ENCODE measurements around the gene SIL1. TPM values are rescaled to one million over a fixed set of nuclear protein-coding genes. Genes with fewer than 3 reads are reported as not detected.

Gene SIL1
- total RNA-seq, 2 donors from 2014 or later, result 17.2 to 20.2 TPM

- no peak overlapping the region for H3K4me3 Mint-ChIP-seq
- Histone ChIP-seq H3K4me1 (ENCODE audit: control insufficient read depth, insufficient read depth, low read length) (peaks cover 49% of the 10 kb centered on the region), H3K27me3 (ENCODE audit: control insufficient read depth, insufficient read depth, low read length, poor library complexity, severe bottlenecking) (no peaks in the 10 kb centered on the region), H3K9ac (ENCODE audit: extremely low read depth, low read length, poor library complexity, severe bottlenecking) (no peak overlapping the region), H3K27ac (ENCODE audit: low read depth, low read length) (no peak overlapping the region), H3K36me3 (ENCODE audit: control insufficient read depth, insufficient read depth, low read length) (no peaks in the 10 kb centered on the region), H3K4me3 (ENCODE audit: low read length) (no peak overlapping the region), H3K9me3 (ENCODE audit: control insufficient read depth, low read length) (no peaks in the 10 kb centered on the region)
- no peaks in the 10 kb centered on the region for H3K9me3 Mint-ChIP-seq
- H3K36me3 Mint-ChIP-seq (ENCODE audit: low read depth), result no peaks in the 10 kb centered on the region
- H3K4me1 Mint-ChIP-seq, result peaks cover 60% of the 10 kb centered on the region
- WGBS, 2 experiments (ENCODE audit: insufficient coverage in 1 of 2, insufficient read length in 1 of 2), result 89 to 100% methylated on average over 2 to 4 of the region's 5 CpGs
- no peak for DNase-seq
- no peak for TF ChIP-seq CTCF (conservative IDR thresholded peaks at IDR 0.05)
- no peaks in the 10 kb centered on the region for H3K27me3 Mint-ChIP-seq (ENCODE audit: insufficient read depth)
- H3K27ac Mint-ChIP-seq, result no peak overlapping the region
These were observed 237.9 kb downstream of the SIL1 start for GRCh38 chr5:138960145-138960692.

- Mint-ChIP-seq H3K4me1 (peaks cover 37% of the 10 kb centered on the region), H3K27me3 (ENCODE audit: insufficient read depth) (no peaks in the 10 kb centered on the region), H3K9me3 (no peaks in the 10 kb centered on the region), H3K27ac (peak overlapping the region; percentile 80), H3K36me3 (ENCODE audit: low read depth) (no peaks in the 10 kb centered on the region), H3K4me3 (no peak overlapping the region)
- Histone ChIP-seq H3K4me1 (ENCODE audit: control insufficient read depth, insufficient read depth, low read length) (peaks cover 24% of the 10 kb centered on the region), H3K27ac (ENCODE audit: low read depth, low read length) (no peak overlapping the region), H3K27me3 (ENCODE audit: control insufficient read depth, insufficient read depth, low read length, poor library complexity, severe bottlenecking) (no peaks in the 10 kb centered on the region), H3K9ac (ENCODE audit: extremely low read depth, low read length, poor library complexity, severe bottlenecking) (no peak overlapping the region), H3K4me3 (ENCODE audit: low read length) (no peak overlapping the region), H3K36me3 (ENCODE audit: control insufficient read depth, insufficient read depth, low read length) (no peaks in the 10 kb centered on the region), H3K9me3 (ENCODE audit: control insufficient read depth, low read length) (no peaks in the 10 kb centered on the region)
- DNase-seq, result no peak
- WGBS, 2 experiments (ENCODE audit: insufficient coverage in 1 of 2, insufficient read length in 1 of 2), result 88% methylated on average over 1 of the region's 1 CpG; no CpG with 5 or more reads in 1 of the 2 experiments
- no peak for TF ChIP-seq CTCF (conservative IDR thresholded peaks at IDR 0.05)
These were observed 241.4 kb downstream of the SIL1 start for GRCh38 chr5:138956801-138957200.

GRCh38 chr5:138955671-138956295, 242.4 kb downstream of the SIL1 start:
- Histone ChIP-seq H3K9ac (ENCODE audit: extremely low read depth, low read length, poor library complexity, severe bottlenecking) (no peak overlapping the region), H3K4me3 (ENCODE audit: low read length) (no peak overlapping the region), H3K4me1 (ENCODE audit: control insufficient read depth, insufficient read depth, low read length) (peaks cover 16% of the 10 kb centered on the region), H3K27me3 (ENCODE audit: control insufficient read depth, insufficient read depth, low read length, poor library complexity, severe bottlenecking) (no peaks in the 10 kb centered on the region), H3K27ac (ENCODE audit: low read depth, low read length) (no peak overlapping the region), H3K9me3 (ENCODE audit: control insufficient read depth, low read length) (no peaks in the 10 kb centered on the region), H3K36me3 (ENCODE audit: control insufficient read depth, insufficient read depth, low read length) (no peaks in the 10 kb centered on the region)
- Mint-ChIP-seq H3K27ac (no peak overlapping the region), H3K4me3 (no peak overlapping the region), H3K36me3 (ENCODE audit: low read depth) (no peaks in the 10 kb centered on the region), H3K9me3 (no peaks in the 10 kb centered on the region), H3K4me1 (peaks cover 27% of the 10 kb centered on the region), H3K27me3 (ENCODE audit: insufficient read depth) (no peaks in the 10 kb centered on the region)
- 82 to 89% methylated on average over 3 to 9 of the region's 9 CpGs for WGBS, 2 experiments (ENCODE audit: insufficient coverage in 1 of 2, insufficient read length in 1 of 2)
- no peak for DNase-seq
- TF ChIP-seq CTCF (conservative IDR thresholded peaks at IDR 0.05), result no peak

Data from endodermal cell (in vitro differentiated cells).